T-helper 1 cell (primary cell): Measurements from ENCODE around the gene RAB38.

Experiments
- DNase-seq, 5 donors: peaks; one replicate each; pipeline ENCODE4 v3.0.0-alpha.2; 2012 to 2020

RAB38 gene

DNA sequence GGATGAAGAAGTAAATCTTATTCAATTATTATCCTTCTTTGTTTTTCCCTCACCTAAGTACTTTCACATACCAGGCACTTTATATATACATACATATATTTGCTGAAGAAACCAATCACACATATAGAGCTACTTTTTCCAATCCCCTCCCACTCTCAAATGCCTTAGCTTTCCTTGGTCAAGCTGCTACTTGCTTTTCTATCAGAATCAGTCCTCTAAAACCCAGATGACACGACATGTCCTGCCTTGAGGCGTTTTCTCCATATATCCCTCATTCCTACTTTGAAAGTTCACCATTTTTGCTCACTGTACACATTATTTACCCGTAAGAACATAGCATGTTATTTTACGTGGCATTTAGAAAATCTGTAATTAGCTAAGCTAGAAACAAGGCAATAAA, 5.4 kb downstream of the RAB38 start:
- DNase-seq: no peak

DNA sequence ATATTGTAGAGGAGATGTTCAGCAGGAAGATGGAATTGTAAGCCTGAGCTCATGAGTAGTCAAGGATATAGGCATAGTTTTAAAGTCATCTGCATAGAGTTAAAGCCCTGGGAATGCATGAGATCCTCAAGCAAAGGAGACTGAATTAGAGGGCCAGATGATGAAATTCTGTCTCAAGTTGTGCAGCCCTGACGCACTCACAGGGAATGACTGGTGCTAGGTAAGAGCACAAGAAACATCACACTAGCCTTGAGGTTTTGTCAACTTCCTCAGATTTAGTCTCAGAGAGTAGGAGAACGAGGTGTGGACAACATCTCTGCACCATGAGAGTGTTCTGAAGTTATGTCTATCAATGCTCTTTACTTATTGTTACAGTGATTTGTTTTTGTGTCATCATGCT, 5.8 kb downstream of the RAB38 start:
- DNase-seq: no peak

DNA sequence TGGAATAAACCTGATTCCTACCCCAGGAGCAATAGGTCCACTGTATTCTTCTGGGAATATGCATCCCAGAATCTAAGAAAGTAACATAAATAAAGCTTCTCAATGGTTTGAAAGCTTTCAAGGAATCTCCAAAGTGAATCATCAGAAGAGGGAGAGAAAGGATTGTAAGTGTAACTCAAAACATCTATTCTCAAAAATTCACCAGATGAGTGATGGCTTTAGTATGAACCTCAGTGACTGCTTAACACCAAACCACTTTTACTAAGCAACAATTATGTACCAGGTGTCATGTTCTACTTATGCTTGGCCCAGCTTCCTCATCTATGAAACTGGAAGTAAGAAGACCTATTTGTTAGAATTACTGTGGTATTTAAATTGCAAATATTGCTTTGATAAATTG, 7.4 kb downstream of the RAB38 start:
- no peak for DNase-seq

DNA sequence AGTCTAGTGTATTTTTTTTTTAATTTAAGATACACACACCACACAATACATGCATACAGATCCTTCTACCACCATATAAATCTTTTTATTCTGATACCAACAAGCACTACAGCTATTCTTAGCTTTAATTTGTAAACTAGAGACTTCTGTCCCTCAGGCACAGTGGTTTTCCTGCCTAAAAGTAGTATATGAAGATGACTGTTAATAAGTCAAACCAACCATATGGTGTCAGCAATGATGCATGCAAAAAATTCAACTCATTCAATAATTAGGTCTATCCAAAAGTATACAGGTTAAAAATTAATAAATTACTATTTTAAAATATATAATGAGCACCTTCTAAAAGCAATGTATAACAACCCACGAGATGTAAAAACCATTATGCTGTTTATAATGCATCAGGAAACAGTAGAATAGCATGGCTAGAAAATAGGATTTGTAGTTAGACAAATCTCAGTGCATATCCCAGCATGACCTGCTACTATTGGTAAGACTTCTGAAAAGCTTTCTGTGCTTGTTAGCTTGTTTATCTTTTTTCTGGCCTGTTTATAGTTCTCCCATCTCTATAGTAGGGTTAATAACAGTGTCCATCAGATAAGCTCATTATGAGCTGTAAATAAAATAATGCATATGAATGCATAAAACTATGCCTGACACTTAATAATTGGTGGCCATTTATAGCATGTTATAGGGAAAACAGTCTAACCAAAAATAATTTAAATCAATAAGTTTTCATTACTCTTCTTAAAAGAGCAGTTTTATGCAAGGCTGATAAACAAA, 10.2 kb downstream of the RAB38 start:
- DNase-seq: no peak

DNA sequence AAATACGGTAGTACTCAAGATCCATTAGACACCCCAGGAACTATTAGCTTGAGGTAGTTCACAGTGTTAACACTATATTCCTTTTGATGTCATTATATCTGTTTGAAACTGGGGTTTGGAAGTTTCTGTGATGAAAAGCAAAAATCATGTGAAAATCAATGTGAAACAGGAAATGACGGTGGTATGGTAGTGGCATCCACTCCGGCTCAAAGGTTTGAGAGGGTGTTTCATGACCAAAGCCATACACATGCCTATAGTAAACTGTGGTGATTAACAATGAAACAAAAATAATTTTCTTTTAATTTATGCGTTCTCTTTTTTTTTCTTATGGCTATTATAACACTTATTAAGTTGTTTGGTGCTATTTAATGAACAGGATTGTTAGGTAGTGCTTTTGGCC, 10.9 kb downstream of the RAB38 start:
- peak in 1 of 5 donors; percentile 7 for DNase-seq

DNA sequence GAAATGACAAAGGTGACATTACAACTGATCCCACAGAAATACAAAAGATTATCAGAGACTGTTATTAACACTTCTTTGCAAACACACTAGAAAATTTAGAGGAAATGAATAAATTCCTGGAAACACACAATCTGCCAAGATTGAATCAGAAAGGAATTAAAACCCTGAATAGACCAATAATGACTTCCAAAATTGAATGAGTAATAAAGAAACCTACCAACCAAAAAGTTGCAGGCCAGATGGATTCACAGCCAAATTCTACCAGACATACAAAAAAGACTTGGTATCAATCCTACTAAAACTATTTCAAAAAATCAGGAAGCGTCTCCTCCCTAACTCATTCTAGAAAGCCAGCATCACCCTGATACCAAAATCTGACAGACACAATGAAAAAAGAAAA, 17.2 kb downstream of the RAB38 start:
- DNase-seq: no peak

DNA sequence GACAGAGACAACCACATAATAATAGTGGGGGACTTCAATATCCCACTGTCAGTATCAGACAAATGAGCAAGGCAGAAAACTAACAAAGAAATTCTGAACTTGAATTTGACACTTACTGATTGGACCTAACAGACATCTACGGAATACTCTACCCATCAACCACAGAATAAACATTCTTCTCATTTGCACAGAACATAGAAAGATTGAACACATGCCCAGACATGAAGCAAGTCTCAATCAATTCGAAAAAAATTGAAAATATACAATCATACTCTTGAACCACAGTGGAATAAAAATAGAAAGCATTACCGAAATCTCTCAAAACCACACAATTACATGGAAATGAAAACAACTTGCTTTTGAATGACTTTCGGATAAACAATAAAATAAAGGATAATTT, 17.9 kb downstream of the RAB38 start:
- DNase-seq: no peak

DNA sequence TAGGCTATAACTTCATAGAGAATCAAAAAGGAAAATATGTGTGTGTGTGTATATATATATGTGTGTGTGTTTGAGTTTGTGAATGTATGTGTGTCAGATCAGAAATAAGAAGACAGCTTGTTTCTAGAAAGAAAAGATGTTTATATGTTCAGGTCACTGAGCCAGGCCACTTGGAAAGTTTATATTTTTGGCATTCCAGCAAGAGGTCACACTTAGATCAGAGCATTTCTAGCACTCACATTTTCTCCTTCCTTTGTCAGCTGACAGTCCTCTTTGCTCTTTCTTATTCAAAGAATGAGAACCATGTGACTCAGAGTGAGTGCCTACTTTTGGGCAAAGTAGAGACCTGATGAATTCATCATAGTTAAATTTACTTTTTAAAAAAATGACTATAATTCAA, 22.9 kb downstream of the RAB38 start:
- DNase-seq: no peak

DNA sequence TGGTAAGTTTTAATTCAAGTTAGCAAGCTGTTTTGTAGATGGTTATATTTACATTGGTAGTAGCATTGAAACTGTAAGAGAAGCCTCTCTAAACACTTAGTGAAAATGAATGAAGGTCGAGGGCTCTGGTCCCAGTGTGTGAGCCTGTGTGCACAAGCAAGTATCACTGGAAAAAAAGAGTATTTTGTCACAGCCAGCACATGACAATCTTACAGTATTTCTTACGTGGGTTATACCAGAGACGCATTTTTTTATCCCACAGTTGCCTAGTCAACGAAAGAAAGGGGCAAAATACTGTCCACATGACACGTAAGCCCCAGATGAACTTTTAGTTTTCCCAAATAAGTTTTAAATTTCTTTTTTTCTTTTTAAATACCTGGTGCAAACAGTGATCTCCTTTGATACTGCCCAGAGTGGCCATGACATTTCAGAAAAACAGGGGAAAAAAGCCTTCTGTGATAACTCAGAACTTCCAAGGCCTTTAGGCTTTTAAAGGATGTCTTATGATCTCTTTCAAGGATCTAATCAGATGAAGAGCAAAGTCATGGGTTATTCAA, 23.5 kb downstream of the RAB38 start:
- no peak for DNase-seq

DNA sequence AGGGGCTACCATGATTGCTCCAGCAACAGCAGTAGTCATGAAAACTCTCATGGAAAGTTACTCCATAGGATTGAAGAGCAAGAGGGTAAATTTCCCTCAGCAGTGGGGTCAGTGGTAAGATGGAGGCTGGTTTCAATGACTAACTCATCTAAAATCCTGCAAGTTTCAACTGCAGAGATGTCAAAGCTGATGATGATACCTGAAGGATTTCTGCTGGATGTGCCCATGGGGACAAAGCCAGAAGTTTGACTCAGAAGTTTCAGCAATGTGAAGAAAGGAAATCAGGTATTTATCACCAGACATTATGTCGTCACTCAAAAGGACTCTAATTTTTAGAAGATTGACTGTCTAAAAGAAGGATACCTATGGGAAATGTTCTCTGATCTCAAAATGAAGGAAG, 29.1 kb downstream of the RAB38 start:
- no peak for DNase-seq

DNA sequence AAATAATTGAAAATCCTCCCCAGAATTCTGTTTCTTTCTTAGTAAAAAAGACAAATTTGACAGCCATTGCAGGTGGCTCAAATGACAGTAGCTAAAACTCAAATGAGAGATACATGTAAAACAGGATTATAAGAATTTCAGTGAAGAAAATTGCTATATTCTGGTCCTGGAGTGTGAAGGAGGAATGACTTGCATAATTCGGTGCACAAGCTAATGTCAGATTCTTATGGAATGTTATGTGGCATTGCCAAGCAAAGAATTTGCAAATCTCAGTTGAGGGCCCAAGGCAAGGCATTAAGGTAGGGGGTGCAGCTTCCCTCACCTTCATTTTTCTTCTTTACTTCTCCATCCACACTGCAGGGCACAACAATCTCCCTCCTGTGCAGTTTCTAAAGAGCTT, 35.4 kb downstream of the RAB38 start:
- DNase-seq: no peak

DNA sequence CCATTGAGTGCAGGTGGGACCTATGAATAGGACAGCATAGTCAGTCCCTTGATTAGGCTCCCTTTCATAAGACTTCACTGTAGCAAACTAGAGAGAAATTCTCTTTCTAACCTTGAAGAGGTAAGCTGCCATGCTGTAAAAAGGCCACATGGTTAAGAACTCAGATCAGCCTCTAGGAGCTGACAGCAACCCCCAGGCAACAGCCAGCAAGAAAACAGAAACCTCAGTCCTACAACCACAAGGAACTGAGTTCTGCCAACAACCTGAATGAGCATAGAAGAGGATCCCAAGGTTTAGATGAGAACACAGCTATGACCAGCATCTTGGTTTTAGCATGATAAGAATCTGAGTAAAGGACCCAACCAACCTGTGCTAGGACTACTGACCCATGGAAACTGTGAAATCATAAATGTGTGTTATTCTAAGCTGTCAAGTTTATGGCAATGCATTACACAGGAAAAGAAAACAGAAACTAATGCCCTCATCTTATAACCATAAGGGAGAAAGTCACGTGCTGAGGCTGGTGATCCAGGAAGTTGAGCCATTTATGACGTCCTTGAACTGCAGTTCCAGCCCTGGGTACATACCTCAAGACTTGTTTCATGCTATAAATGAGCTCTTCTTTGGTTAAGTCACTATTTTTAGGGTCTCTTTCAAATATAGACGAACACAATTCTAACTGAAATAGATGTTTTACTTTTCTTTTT, 43.3 kb downstream of the RAB38 start:
- DNase-seq: peak in 1 of 5 donors; percentile 8

DNA sequence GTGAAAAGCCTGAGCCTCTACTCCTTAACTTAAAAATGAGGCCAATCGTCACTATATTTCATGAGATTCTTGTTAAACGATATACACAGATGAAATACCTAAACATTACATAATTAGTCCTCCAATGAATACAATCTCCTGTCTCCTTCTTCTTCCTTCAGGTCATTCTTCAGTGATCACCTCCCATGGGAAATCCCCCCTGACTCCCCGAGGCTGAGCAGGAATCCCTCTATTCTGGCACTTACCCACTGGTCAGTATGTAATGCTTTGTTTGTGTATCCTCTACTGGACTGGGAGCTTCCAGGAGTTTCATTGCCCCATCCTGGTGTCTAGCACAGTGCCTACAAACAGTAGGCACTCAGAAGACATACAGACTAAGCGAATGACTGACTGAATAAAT, 52.3 kb downstream of the RAB38 start:
- no peak for DNase-seq

DNA sequence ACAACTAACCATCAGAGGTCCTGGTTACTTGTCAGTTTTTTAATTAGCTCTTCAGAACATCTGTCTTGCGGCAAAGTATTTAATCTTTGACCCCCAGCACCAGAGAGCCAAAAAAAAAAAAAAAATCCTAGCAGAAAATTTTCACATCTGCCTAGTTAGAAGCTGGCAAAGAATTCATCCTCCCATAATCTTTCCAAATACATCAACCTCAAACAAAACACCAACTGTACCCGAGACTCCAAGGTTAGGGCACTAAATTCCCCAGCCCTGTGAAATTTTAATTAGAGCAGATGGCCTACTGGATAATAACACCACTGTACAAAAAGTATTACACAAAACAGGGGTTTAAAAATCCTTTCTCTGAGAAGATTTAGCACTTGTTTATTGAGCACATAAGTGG, 55.7 kb downstream of the RAB38 start:
- DNase-seq: no peak

DNA sequence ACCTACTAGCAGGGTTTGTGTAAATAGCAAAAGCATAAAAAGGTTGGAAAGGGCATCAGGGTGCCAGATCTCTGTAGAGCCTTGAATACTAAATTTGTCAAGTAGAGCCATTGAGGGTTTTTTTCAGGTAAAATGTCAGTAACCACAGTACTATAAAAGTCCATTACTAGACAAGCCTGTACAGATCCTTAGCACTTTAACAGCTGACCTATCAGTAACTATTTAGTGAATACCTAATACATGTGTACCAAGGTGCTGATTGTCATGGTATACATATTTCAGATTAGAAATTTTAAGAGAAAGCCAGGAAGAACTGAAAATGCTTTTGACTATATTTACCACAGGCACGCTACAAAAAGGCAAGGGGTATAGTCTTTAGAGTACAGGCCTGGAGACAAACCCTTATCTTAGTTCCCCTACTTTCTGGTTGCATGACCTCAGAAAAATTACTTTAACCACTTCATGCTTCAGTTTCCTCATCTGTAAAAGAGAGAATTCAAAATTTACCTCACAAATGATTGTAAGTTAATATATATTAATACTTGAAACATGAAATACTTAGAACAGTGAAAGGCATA, 57.9 kb downstream of the RAB38 start:
- no peak for DNase-seq

DNA sequence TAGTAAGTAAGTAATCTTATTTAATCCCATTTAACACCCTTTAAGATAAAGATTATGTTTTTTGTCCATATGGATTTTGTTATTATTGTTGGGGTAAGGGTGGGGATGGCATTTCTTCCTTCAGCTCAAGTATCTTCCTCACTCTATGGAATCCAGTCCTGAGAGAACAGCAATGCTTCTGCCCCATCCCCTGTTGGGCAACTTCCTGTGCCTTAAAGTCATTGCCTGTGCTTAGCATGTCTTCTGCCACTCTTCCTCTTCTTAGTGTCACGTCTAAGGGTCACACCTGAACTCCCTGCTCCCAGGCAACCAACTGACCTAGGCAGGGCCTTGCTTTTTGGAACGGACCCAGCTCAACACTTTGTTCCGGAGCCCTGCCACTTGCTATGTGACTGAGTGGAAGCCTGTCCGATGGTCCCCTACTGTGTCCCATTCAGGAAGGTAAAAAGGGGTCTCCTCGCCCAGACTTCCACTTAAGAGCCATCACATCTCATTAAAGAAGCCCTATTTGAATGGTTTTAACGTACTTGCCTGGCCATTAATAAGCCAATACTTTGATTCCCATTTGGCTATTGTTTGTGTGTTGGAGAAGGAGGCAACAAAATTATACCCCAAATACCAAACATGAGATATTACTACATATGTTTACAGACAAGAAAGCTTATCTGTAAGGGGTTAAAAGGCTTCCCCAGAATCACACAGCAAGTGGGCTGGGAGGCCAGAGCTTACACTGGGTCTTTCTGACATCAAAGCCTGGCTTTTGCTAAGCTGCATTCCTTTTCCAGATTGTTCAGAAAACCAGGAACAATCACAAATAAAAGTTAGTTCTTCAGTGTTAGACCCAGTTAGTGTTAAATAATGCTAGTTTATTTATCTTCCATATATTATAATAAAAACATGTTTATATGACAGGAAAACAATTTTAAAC, 59.2 kb downstream of the RAB38 start:
- DNase-seq: no peak

DNA sequence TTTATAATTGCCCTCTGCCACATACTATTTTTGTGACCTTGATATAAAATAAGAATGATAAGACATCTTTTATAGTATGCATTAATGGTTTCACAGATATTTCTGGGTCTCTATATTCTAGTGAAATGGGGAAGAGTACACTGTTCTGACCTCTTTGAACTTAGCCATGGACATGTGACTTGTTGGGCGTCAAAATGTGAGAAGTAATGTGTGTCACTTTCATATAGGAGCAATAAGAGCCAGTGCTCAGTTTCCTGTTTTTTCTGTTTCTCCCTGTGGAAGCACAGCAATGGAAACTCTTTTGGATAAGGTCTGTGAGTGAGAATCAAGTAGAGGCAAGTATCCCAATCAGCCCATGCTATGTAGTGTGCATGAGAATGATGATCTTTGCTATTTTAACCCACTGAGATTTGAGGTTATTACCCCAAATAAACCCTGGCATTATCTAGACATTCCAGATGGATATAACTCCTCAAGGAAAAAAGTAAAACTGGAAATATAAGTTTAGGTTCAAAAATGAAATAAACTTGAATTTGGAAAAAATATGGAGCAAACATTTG, 60.7 kb downstream of the RAB38 start:
- DNase-seq: no peak

DNA sequence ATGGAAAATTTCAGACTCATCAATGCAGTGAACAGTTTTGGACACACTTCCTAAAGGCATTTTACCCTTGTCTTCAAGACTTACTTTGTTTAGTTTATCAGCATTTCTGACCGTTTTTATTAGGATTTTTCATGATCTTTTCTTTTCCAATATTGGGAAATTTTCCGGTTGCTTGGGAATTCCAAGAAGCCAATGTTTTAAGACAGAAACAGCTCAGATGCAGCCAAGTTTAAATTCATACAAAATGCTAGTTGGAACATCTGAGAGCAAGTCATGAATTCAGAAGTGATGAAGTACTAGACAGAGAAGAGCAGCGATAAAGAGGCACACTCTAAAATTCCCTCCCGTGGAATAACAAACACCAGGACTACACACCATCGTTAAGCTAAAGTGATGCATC, 68.6 kb downstream of the RAB38 start:
- no peak for DNase-seq

DNA sequence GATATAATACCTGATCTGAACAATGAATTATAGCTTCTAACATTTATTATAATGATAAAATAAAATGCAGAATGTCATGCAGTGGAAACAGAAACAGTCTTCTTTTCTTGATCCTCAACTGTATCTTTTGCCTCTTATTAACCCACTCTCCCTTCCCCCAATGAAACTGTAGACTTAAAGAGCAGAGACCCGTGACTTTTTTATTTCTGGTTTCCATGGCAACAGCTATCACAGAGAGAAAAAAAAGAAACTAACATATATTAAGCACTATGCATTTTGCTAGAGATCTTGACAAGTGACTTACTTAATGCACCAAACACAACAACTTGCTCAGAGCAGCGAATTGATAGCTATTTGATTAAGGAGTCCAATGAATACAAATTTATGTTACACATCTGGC, 69.3 kb downstream of the RAB38 start:
- DNase-seq: no peak

DNA sequence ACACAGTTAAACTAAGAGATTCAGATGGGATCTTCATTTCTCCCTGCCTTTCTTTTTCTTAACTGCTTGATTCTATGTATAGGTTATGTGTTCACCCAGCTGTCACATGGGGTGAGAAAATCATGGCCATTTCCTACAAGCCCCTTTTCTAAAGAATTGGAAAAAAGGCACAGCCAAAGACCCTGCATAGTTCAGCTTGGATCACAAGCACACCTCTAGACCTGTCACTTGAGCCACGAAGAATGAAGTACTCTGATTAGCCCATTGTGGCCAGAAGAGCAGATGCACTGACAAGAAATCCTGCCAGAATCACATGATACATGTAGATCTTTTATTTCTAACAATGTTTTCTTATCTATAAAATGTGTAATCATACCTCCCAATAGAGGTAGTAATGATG, 69.7 kb downstream of the RAB38 start:
- no peak for DNase-seq

DNA sequence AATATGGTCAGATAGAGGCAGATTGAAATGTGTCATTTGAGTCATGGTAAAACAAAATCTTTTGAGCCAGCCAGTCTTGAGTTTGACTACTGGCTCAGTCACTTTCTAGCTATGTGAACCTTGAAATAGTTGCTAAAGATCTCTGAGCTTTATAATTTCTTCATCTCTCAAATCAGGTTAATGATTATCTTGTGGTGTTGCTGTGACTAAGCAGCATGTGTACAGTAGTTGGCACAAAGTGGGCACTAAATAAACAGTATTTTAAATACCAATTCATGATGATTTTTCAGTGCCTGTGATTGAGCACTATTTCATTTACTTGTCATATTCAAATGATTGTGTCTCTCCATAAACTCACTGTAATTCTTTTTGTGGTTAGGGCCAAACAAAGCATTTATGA, 70.8 kb downstream of the RAB38 start:
- DNase-seq: no peak
